Aorta (tissue), 5 donors: Measurements from ENCODE around the gene ZNF318. TPM values are rescaled to one million over a fixed set of nuclear protein-coding genes. Genes with fewer than 3 reads are reported as not detected.

ENCODE experiments used
- ATAC-seq: fragments of 200-7000 bp; cut with Tn5 transposase; one replicate; pipeline ENCODE4 v1.9.1; 2022; ENCODE audit warnings: moderate library complexity; ENCODE audit not compliant: low FRiP score
- DNase-seq, 2 donors: peaks; one replicate each; pipeline ENCODE4 v3.0.0-alpha.2; 2020
- H3K27ac ChIP-seq, 2 donors: one replicate each; pipeline ENCODE4 v1.5.1; 2013; ENCODE audit warnings: low read length in 2 of 2, mild to moderate bottlenecking in 2 of 2, moderate library complexity in 2 of 2, control low read depth in 1 of 2, inconsistent platforms in 1 of 2, low read depth in 1 of 2
- H3K27me3 ChIP-seq, 2 donors: one replicate each; pipeline ENCODE4 v1.6.1; 2013; ENCODE audit warnings: control low read depth in 1 of 2, low read length in 1 of 2, mild to moderate bottlenecking in 1 of 2, moderate library complexity in 1 of 2; ENCODE audit not compliant: insufficient read depth in 2 of 2, control insufficient read depth in 1 of 2
- H3K36me3 ChIP-seq, 2 donors: one replicate each; pipeline ENCODE4 v1.6.1; 2013; ENCODE audit warnings: control low read depth in 1 of 2, low read length in 1 of 2, mild to moderate bottlenecking in 1 of 2; ENCODE audit not compliant: insufficient read depth in 2 of 2, control insufficient read depth in 1 of 2
- H3K4me1 ChIP-seq, 2 donors: one replicate each; pipeline ENCODE4 v1.6.1; 2013; ENCODE audit warnings: low read length in 2 of 2, control low read depth in 1 of 2, mild to moderate bottlenecking in 1 of 2, moderate library complexity in 1 of 2; ENCODE audit not compliant: insufficient read depth in 2 of 2, control insufficient read depth in 1 of 2
- H3K4me3 ChIP-seq, 2 donors: one replicate each; pipeline ENCODE4 v1.5.1; 2013; ENCODE audit warnings: low read length in 2 of 2, control low read depth in 1 of 2, mild to moderate bottlenecking in 1 of 2
- H3K9me3 ChIP-seq: one replicate; pipeline ENCODE4 v1.6.1; 2013; ENCODE audit warnings: mild to moderate bottlenecking, low read length; ENCODE audit not compliant: control insufficient read depth
- WGBS, 2 donors: extraction: QIAGEN DNeasy Blood & Tissue Kit; methylation state at CpG; one replicate each; pipeline ENCODE4 v1.1.7; 2013; 5-methylcytosine and 5-hydroxymethylcytosine counted together
- intact Hi-C, 2 donors: fragments of 100-400 bp; cut with DNase I; formaldehyde crosslinking; loops; one replicate each; pipeline versions ENCODE4 v1.14.2 to v1.15.0; 2022
- polyA plus RNA-seq, 2 donors: library from polyadenylated mRNA; stranded (reverse); fragments of 200-250 nt; gene quantifications; one replicate each; pipeline ENCODE4 v1.2.3, GENCODE V29; 2013
- total RNA-seq, 2 donors: library from RNA; stranded (reverse); fragmentation: NEBNext Ultra II Directional; extraction: Animal tissue kit (Norgen Biotek cat#: 25700); gene quantifications; one replicate each; pipeline ENCODE4 v1.2.1, GENCODE V29; 2021
- donor health status: healthy with polysubstance abuse.
- donor health status: Bipolar disorder and iron deficiency.
- donor health status: DM: no; HTN: no; CAD: no.
- donor health status: DM: no; HTN: no; CAD: no.
- donor health status: DM: yes; HTN: yes; CAD: no.

The ZNF318 gene
- total and polyA plus RNA-seq, 4 donors, result 2.6 to 21.3 (median 10.7) TPM

- DNase-seq (peak in 1 of 2 donors; percentile 49), ATAC-seq (peak; percentile 28)
- Histone ChIP-seq H3K36me3 (no peaks in the 10 kb centered on the region), H3K27me3 (no peaks in the 10 kb centered on the region), H3K9me3 (no peaks in the 10 kb centered on the region), H3K4me3 (no peak within 1 kb of the TSS), H3K27ac (no peak within 1 kb of the TSS), H3K4me1 (no peaks in the 10 kb centered on the region)
- intact Hi-C loops, result no loop called here
- 65 to 66% methylated on average over 10 of the region's 10 CpGs for WGBS, 2 donors
Observed at GRCh38 chr6:43297644-43298564, 71.5 kb downstream of the ZNF318 start, which contains the start of gene SLC22A7. Gene SLC22A7 (plus strand): TSS chr6:43298260. CDS start chr6:43298359, 99 bp downstream.

GRCh38 chr6:43296780-43297497 lies 72.5 kb downstream of the ZNF318 start:
- ATAC-seq (no peak), DNase-seq (no peak)
- Histone ChIP-seq H3K4me1 (no peaks in the 10 kb centered on the region), H3K4me3 (no peak overlapping the region), H3K27me3 (no peaks in the 10 kb centered on the region), H3K36me3 (no peaks in the 10 kb centered on the region), H3K27ac (no peak overlapping the region), H3K9me3 (no peaks in the 10 kb centered on the region)
- WGBS, 2 donors, result 75 to 84% methylated on average over 5 of the region's 5 CpGs
- intact Hi-C loops, result no loop called here

GRCh38 chr6:43295456-43295855 lies 74.0 kb downstream of the ZNF318 start:
- no peak for ATAC-seq
- no peaks in the 10 kb centered on the region for H3K36me3 ChIP-seq
- no peaks in the 10 kb centered on the region for H3K27me3 ChIP-seq
- no peak overlapping the region for H3K27ac ChIP-seq
- WGBS, 2 donors, result 88 to 91% methylated on average over 3 of the region's 3 CpGs
- no peaks in the 10 kb centered on the region for H3K9me3 ChIP-seq
- H3K4me3 ChIP-seq, result no peak overlapping the region
- no peaks in the 10 kb centered on the region for H3K4me1 ChIP-seq
- intact Hi-C loops, result no loop called here
- no peak for DNase-seq

- no peak for DNase-seq
- Histone ChIP-seq H3K4me1 (no peaks in the 10 kb centered on the region), H3K27ac (no peak overlapping the region), H3K9me3 (no peaks in the 10 kb centered on the region), H3K36me3 (no peaks in the 10 kb centered on the region), H3K4me3 (no peak overlapping the region), H3K27me3 (no peaks in the 10 kb centered on the region)
- 84 to 88% methylated on average over 3 of the region's 3 CpGs for WGBS, 2 donors
- intact Hi-C loops, result no loop called here
- ATAC-seq, result no peak
Observed at GRCh38 chr6:43294536-43294935, 74.9 kb downstream of the ZNF318 start.

GRCh38 chr6:43293698-43294097 lies 75.7 kb downstream of the ZNF318 start:
- Histone ChIP-seq H3K27me3 (no peaks in the 10 kb centered on the region), H3K9me3 (no peaks in the 10 kb centered on the region), H3K4me3 (no peak overlapping the region), H3K4me1 (no peaks in the 10 kb centered on the region), H3K27ac (no peak overlapping the region), H3K36me3 (no peaks in the 10 kb centered on the region)
- DNase-seq, result no peak
- 95 to 98% methylated on average over 3 of the region's 3 CpGs for WGBS, 2 donors
- intact Hi-C loops, result no loop called here
- ATAC-seq, result no peak

- Histone ChIP-seq H3K9me3 (no peaks in the 10 kb centered on the region), H3K27me3 (no peaks in the 10 kb centered on the region), H3K27ac (no peak overlapping the region), H3K36me3 (no peaks in the 10 kb centered on the region), H3K4me1 (no peaks in the 10 kb centered on the region), H3K4me3 (no peak overlapping the region)
- WGBS, 2 donors, result 63 to 73% methylated on average over 5 of the region's 5 CpGs
- intact Hi-C loops, result no loop called here
- no peak for DNase-seq
- no peak for ATAC-seq
Observed at GRCh38 chr6:43292763-43293318, 76.6 kb downstream of the ZNF318 start.

- no peaks in the 10 kb centered on the region for H3K9me3 ChIP-seq
- ATAC-seq (no peak), DNase-seq (no peak)
- no peak overlapping the region for H3K27ac ChIP-seq
- 88 to 93% methylated on average over 6 of the region's 6 CpGs for WGBS, 2 donors
- H3K27me3 ChIP-seq, result no peaks in the 10 kb centered on the region
- no peak overlapping the region for H3K4me3 ChIP-seq
- H3K4me1 ChIP-seq, result no peaks in the 10 kb centered on the region
- H3K36me3 ChIP-seq, result no peaks in the 10 kb centered on the region
- intact Hi-C loops, result no loop called here
Observed at GRCh38 chr6:43292341-43292740, 77.1 kb downstream of the ZNF318 start.

GRCh38 chr6:43291708-43292107 lies 77.7 kb downstream of the ZNF318 start:
- Histone ChIP-seq H3K27me3 (no peaks in the 10 kb centered on the region), H3K4me3 (no peak overlapping the region), H3K9me3 (no peaks in the 10 kb centered on the region), H3K36me3 (no peaks in the 10 kb centered on the region), H3K27ac (no peak overlapping the region), H3K4me1 (no peaks in the 10 kb centered on the region)
- intact Hi-C loops, result no loop called here
- WGBS, 2 donors, result 94 to 95% methylated on average over 2 of the region's 2 CpGs
- no peak for ATAC-seq
- no peak for DNase-seq
